Spinal cord (tissue), 10 donors: ENCODE measurements around the gene FAM83B. TPM values are rescaled to one million over a fixed set of nuclear protein-coding genes. Genes with fewer than 3 reads are reported as not detected.
"Not testable (repeated sequence)": the region's sequence is repeated elsewhere in the genome, so short reads cannot be mapped to it uniquely, and the experiment has no call there.

Source experiments
- DNase-seq, 6 donors: peaks; one replicate each; pipeline versions ENCODE4 v3.0.0 to v3.0.0-alpha.2; 2013 to 2015; ENCODE audit warnings: low spot score in 6 of 6, low read depth in 4 of 6
- H3K27ac ChIP-seq: one replicate; pipeline ENCODE4 v1.5.1; 2013; ENCODE audit warnings: low read depth, low read length, control low read depth
- H3K27me3 ChIP-seq: one replicate; pipeline ENCODE4 v1.6.1; 2013; ENCODE audit warnings: low read length; ENCODE audit not compliant: control insufficient read depth, insufficient read depth
- H3K36me3 ChIP-seq: one replicate; pipeline ENCODE4 v1.6.1; 2013; ENCODE audit warnings: low read length; ENCODE audit not compliant: control insufficient read depth, insufficient read depth
- H3K4me1 ChIP-seq: one replicate; pipeline ENCODE4 v1.6.1; 2013; ENCODE audit warnings: low read length; ENCODE audit not compliant: control insufficient read depth, insufficient read depth
- H3K4me3 ChIP-seq: one replicate; pipeline ENCODE4 v1.5.1; 2013; ENCODE audit warnings: low read depth, low read length, control low read depth
- H3K9me3 ChIP-seq: one replicate; pipeline ENCODE4 v1.6.1; 2013; ENCODE audit warnings: low read length; ENCODE audit not compliant: control insufficient read depth, insufficient read depth
- WGBS: methylation state at CpG from one replicate; pipeline ENCODE4 v1.1.5; 2013; ENCODE audit warnings: missing lambda C conversion rate; ENCODE audit not compliant: insufficient coverage; 5-methylcytosine and 5-hydroxymethylcytosine counted together
- polyA plus RNA-seq, 2 donors: library from polyadenylated mRNA; unstranded; fragments of 120-200 nt; gene quantifications; one replicate each; pipeline ENCODE4 v1.2.1, GENCODE V29; 2013; ENCODE audit not compliant: insufficient read length in 2 of 2
- total RNA-seq, 2 donors: library from RNA; depleted of rRNA in 1 of 2; stranded (reverse); fragments of 120-200 nt in 1 of 2; fragments of >200 nt in 1 of 2; gene quantifications; one replicate each; pipeline versions ENCODE4 v1.2.3 to v1.2.4, GENCODE V29; 2013 to 2014
- donor health status: healthy.

FAM83B gene
- total and polyA plus RNA-seq, 4 donors: 0.06 to 0.30 (median 0.17) TPM; not detected in 1

DNA sequence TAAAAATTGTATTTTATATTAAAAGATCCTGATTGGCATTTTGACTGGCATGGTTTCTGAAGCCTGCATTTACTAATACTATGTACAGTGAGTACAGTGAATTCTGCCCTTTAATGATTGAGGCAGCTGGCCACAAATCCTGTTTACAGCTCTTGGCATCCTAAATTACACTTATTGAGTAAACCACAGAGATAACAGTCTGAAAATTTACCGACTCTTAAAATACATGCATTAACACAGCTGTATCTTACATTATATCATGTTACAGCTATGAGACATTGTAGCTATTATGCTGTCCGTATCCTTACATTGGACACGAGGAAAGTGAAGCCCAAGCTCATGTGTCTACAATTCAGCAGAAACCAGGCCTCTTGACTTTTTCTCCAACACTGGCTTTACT lies 90.8 kb downstream of the FAM83B start:
- H3K27ac ChIP-seq: no peak overlapping the region
- no peak for DNase-seq
- no peaks in the 10 kb centered on the region for H3K27me3 ChIP-seq
- H3K4me3 ChIP-seq: no peak overlapping the region
- no peaks in the 10 kb centered on the region for H3K4me1 ChIP-seq
- no peaks in the 10 kb centered on the region for H3K9me3 ChIP-seq
- WGBS: no CpG with 5 or more reads among the region's 3 CpGs
- no peaks in the 10 kb centered on the region for H3K36me3 ChIP-seq

DNA sequence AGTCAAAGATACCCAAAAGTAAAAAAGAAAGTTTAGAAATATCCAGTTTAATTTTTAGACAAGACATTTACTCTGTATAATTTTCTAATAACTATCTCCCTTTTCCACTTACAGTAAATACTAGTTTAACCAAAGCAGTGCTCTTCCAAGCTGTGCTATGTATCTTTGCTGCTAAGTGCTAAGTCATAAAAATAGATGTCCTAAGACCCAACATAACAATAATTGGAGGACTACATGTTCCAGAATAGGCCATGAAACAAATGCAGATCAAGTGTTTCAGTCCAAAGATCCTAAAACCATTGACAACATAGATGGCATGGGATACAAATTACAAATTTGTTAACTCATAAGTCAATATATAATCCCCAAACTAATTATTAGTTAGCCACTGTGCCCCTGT lies 111.1 kb downstream of the FAM83B start:
- no peak overlapping the region for H3K27ac ChIP-seq
- H3K4me3 ChIP-seq: no peak overlapping the region
- no peak for DNase-seq
- no peaks in the 10 kb centered on the region for H3K27me3 ChIP-seq
- no peaks in the 10 kb centered on the region for H3K36me3 ChIP-seq
- no peaks in the 10 kb centered on the region for H3K9me3 ChIP-seq
- H3K4me1 ChIP-seq: no peaks in the 10 kb centered on the region

- Histone ChIP-seq H3K4me3 (no peak overlapping the region), H3K27me3 (no peaks in the 10 kb centered on the region), H3K27ac (no peak overlapping the region), H3K4me1 (no peaks in the 10 kb centered on the region), H3K9me3 (no peaks in the 10 kb centered on the region), H3K36me3 (no peaks in the 10 kb centered on the region)
- no CpG with 5 or more reads among the region's 3 CpGs for whole genome bisulfite sequencing
- DNase-seq: no peak
Measured at GRCh38 chr6:54958446-54958845, 111.9 kb downstream of the FAM83B start.

DNA sequence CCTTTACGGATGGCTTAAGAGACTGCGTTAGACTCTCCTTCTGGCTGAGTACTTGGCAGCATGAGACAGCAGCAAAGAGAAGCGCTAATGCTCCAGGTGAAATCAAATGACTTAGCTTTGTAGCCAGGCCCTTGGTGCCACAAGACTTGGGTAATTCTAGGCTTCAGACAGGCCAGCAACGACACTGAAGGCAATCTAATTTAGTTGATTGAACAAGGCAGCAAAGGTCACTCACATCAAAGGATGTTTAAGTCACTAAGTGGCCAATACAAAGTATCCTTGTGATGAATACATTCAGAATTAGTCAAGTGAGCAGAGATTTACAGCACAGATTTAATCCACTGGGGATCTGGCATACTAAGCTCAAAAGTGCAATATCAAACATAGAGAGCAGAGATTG lies 113.2 kb downstream of the FAM83B start:
- no peak for DNase-seq
- no peaks in the 10 kb centered on the region for H3K36me3 ChIP-seq
- H3K9me3 ChIP-seq: no peaks in the 10 kb centered on the region
- no peaks in the 10 kb centered on the region for H3K4me1 ChIP-seq
- no peaks in the 10 kb centered on the region for H3K27me3 ChIP-seq
- WGBS: 91% methylated on average over 3 of the region's 4 CpGs
- H3K4me3 ChIP-seq: no peak overlapping the region
- H3K27ac ChIP-seq: no peak overlapping the region

DNA sequence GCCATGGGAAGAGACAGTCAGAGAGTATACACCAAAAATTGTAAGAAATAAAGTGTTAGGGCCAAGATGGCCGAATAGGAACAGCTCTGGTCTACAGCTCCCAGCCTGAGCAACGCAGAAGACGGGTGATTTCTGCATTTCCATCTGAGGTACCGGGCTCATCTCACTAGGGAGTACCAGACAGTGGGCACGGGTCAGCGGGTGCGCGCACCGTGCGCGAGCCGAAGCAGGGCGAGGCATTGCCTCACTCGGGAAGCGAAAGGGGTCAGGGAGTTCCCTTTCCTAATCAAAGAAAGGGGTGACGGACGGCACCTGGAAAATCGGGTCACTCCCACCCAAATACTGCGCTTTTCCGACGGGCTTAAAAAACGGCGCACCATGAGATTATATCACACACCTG lies 114.8 kb downstream of the FAM83B start:
- not testable (repeated sequence) for H3K9me3 ChIP-seq, H3K4me1 ChIP-seq, H3K4me3 ChIP-seq, H3K27me3 ChIP-seq, DNase-seq, H3K27ac ChIP-seq, H3K36me3 ChIP-seq
- WGBS: 90% methylated on average over 6 of the region's 23 CpGs

DNA sequence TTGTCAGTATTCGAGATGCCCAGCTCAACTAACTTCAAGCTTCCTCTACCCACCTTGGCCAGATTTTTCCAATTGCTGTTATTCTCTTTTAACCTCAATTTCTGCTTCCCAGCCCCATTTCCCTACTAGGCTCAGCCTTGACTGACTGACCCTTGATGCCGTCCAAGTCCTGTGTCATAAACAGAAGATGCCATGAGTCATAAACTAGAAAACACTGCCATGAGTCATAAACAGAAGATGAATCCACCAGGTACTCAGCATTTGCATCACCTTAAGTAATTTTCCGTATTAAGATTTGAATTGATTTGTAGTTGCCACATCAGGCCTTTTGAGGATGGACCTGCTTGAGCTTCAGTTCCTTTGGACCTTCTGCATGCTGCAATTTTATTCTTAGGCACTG lies 123.8 kb downstream of the FAM83B start:
- no peak overlapping the region for H3K4me3 ChIP-seq
- no peaks in the 10 kb centered on the region for H3K9me3 ChIP-seq
- no peak for DNase-seq
- H3K27me3 ChIP-seq: no peaks in the 10 kb centered on the region
- no peaks in the 10 kb centered on the region for H3K36me3 ChIP-seq
- no peaks in the 10 kb centered on the region for H3K4me1 ChIP-seq
- no peak overlapping the region for H3K27ac ChIP-seq
- WGBS: 90% methylated on average over 2 of the region's 3 CpGs

GRCh38 chr6:54971825-54972224 lies 125.3 kb downstream of the FAM83B start:
- Histone ChIP-seq H3K4me1 (no peaks in the 10 kb centered on the region), H3K4me3 (no peak overlapping the region), H3K36me3 (no peaks in the 10 kb centered on the region), H3K27me3 (no peaks in the 10 kb centered on the region), H3K9me3 (no peaks in the 10 kb centered on the region), H3K27ac (no peak overlapping the region)
- DNase-seq: no peak
- WGBS: 46% methylated on average over 2 of the region's 2 CpGs

GRCh38 chr6:54979161-54979560 lies 132.6 kb downstream of the FAM83B start:
- not testable (repeated sequence) for H3K4me3 ChIP-seq, H3K4me1 ChIP-seq, DNase-seq, H3K27ac ChIP-seq, H3K9me3 ChIP-seq, H3K36me3 ChIP-seq, H3K27me3 ChIP-seq
- 94% methylated on average over 12 of the region's 24 CpGs for WGBS

GRCh38 chr6:54980511-54981275 lies 134.1 kb downstream of the FAM83B start:
- H3K27ac ChIP-seq: no peak overlapping the region
- no peaks in the 10 kb centered on the region for H3K36me3 ChIP-seq
- H3K4me3 ChIP-seq: no peak overlapping the region
- H3K4me1 ChIP-seq: no peaks in the 10 kb centered on the region
- H3K27me3 ChIP-seq: no peaks in the 10 kb centered on the region
- H3K9me3 ChIP-seq: no peaks in the 10 kb centered on the region
- 97% methylated on average over 12 of the region's 14 CpGs for WGBS
- DNase-seq: no peak

DNA sequence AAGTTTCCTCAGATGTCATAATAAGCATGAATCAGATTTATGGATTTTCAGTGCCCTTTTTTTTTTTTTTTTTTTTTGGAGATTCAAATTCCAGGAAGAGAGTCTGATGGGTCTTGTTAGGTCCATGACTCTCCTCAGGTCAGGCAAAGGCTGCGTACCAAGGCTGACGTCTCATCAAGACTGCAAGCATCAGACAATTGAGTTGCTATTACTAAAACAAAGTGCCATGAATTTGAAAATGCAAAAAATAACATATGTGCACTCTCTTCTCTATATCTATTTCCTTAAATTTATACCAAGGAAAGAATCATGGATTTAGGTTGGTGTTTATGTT lies 134.7 kb downstream of the FAM83B start:
- Histone ChIP-seq H3K4me3 (no peak overlapping the region), H3K4me1 (no peaks in the 10 kb centered on the region), H3K9me3 (no peaks in the 10 kb centered on the region), H3K27ac (no peak overlapping the region), H3K36me3 (no peaks in the 10 kb centered on the region), H3K27me3 (no peaks in the 10 kb centered on the region)
- WGBS: no CpG with 5 or more reads among the region's 2 CpGs
- DNase-seq: no peak
